ENCODE results near the gene ADGRV1.

GRCh38 chr5:91160714-91161285 is 602.2 kb downstream of the ADGRV1 start:
- TF ChIP-seq GATA3 (IDR thresholded peaks at IDR 0.05; ENCODE audit: low read depth, low read length) (no peak), GATA2 (IDR thresholded peaks at IDR 0.05; ENCODE audit: low read depth, low read length) (no peak)
